Stimulated activated CD4-positive, alpha-beta T cell treated with anti-CD3 and anti-CD28 coated beads, Interleukin-12 subunit alpha, Interleukin-12 subunit beta, amount 100 ng/mL, for 24 hours (primary cell): Measurements from ENCODE around the gene RNF157.

Experiments
- DNase-seq, 2 experiments: peaks; one replicate each; pipeline ENCODE4 v3.0.0-alpha.2; 2020; ENCODE audit warnings: low read depth in 2 of 2

The RNF157 gene

DNA sequence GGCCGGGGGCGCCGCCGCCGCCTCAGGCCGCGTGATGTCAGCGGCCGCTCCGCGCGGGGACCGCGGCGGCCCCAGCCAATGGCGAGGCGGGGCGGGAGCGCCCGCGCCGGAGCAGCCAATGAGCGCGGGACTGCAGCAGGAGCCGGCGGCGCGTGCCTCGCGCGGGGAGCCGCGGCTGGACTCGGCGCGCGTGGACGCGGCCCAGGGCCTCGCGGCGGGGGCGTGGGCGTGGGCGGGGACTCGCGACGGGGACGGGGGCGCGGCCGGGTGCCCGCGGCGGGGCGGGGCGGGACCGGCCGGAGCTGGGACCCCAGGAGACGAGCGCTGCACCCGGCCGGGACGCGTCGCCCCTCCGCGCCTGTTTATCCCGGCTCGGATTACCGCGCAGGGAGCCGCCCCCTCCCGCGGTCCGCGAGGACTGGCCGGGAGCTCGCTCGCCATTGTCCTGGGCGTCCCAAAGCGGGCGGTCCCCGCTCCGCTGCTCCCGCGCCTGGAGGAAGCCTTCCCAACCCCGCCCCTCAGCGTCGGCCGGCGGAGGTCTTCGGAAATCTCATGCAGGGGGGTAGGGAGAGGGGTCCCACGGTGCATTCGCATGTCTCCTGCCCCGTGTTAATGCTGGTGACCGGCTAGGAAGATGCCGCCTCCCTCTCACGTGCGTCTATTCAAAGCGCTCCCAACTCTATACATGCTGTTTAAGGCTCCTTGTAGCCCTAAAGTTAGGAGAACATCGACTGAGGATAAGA lies at the start of gene RNF157:
Gene RNF157, minus strand, starts transcription at position 33 of the 743 bp plus-strand sequence. CDS start 253 bp downstream, outside the sequence.
- DNase-seq, result peak in 1 of 2 experiments; percentile 36

GRCh38 chr17:76281573-76282371 lies 41.5 kb upstream of the RNF157 start:
- no peak for DNase-seq

- DNase-seq, result no peak
These were observed 40.4 kb upstream of the RNF157 start for GRCh38 chr17:76280650-76281049.

DNA sequence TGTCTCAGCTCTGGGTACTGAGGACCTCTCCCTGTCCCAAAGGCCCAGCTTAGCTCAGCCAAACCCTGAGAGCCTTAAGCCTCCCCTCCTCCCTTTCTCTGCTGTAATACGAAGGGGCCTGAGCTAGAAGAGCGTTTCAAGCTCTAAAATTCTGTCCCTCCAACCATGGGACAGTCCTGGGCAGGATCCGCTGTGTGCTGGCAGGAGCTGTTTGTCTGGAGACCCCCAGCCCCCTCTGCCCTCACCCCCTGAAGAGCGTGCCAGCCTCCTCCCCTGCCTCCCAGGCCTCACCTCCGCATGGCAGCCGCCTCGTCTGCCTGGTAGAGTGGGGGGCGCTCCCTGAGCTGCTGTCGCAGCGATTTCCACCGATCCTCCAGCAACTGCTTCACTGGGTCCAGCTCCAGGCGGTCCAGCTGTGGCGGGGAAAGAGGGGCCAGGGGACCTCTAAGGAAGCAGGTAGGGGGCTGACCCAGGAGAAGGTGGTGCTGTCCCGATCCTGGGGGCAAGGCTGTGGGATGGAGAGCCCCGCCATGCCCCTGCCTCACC lies 39.5 kb upstream of the RNF157 start:
- no peak for DNase-seq

DNA sequence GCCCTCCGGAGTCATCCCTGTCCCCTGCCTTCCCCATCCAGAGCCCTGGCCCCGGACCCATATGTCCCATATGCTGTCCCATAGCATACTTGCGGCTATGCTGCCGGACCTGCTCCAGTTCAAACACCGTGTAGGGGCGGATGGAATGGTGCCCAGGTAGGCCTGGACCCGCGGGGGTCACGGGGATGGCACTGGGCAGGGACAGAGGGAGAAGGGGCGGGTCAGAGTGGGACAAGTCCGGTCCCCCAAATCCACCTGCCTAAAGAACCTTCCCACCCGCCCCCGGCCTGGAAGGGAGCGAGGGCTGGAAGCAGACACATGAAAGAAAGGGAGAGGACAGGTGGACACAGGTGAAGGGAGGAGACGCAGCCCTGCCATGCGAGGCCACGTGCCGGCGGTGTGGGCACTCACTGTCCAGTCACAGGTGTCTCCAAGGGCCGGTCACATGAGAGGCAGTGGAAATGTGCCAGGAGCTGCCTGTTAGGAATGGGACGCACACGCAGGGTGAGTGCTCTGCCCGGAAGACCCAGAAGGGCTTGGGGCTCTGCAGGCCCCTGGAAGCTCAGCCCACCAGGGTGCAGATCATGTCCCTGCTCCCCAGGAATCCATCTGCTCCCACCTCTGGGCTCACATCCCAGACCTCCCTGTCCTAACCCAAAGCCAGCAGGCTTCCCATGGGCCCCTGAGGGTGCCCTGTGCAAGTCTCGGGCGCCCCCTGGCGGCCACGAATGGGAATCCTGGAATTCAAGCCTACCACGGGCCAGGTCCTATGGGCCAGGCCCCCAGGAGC lies 38.9 kb upstream of the RNF157 start:
- peak; percentile 70 to 85 for DNase-seq

- no peak for DNase-seq
These were observed 38.1 kb upstream of the RNF157 start for GRCh38 chr17:76278268-76278908.

DNA sequence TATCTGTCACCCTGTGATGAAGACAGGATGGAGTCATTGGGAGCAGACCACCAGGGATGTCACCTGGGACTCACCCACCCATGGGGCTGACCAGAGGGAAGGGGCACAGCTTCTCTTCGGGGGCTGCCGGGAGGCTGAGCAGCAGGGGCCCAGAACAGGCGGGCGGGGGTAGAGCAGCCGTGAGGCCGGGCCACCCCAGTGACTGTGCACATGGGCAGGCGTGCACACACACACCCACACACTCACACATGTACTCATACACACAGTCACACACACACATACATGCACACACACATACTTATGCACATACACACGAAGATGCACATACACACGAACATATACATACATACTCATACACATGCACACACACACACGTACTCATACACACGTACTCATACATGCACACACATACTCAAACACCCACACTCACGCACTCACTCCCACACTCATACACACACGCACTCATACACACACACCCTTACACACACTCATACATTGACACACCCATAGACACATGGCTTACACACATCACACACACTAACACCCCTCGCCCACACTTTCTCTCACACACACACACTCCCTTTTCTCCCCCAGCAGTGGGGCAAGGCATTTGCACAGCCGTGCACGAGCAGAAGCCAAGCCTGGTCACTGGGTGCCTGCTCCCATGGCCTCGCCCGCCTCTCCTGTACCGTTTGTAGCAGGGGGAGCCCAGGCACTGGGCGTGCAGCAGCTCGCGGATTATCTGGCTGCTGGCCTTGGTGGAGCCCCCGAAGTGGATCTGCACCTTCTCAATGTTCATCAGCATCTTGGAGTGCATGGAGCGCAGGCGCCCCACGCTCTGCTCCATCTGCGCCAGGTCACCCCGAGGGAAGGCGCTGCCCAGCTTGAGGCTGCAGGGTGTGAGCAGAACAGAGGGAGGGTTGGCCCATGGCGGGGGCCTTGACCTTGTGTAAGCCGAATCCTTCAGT lies 37.3 kb upstream of the RNF157 start:
- DNase-seq, result no peak

DNA sequence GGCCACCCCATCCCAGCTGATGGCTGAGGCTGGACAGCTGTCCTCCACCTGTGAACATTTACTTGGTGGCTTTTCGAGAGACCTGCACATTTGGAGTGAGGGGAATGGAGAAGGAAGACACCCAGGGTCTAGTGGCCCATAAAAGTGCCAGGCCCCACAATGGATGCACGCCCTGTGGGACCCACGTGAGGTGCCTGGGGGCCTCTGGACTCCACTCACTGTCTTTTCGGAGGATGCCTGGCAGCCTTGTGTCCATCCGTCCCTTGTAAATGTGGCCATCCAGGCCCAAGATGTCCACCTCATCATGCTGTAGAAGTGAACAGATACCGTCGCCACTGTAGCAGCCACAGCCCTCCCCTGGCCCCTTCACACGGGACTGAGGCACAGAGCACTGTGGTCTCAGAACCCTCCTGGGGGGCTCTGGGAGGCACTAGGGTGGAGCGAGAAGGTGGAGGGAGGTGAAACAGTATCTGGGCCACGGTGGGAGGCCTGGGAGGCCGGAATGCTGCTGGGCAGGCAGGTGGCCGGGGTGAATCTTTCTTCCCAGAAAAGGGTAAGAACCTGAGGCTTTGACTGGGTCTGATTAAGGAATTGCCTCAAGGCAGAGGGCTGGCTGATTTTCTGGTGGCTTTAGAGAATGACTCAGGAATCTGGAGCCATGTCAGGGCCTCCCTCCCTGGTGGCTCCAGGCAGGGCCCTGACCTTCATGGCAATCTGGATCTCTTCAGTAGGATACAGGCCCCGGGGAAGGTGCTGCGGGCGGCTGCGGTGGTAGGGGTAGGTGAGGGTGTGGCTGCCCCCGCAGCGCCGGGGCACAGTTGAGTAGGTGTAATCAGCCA lies 36.4 kb upstream of the RNF157 start:
- no peak for DNase-seq

GRCh38 chr17:76276069-76276431 lies 35.8 kb upstream of the RNF157 start:
- no peak for DNase-seq

DNA sequence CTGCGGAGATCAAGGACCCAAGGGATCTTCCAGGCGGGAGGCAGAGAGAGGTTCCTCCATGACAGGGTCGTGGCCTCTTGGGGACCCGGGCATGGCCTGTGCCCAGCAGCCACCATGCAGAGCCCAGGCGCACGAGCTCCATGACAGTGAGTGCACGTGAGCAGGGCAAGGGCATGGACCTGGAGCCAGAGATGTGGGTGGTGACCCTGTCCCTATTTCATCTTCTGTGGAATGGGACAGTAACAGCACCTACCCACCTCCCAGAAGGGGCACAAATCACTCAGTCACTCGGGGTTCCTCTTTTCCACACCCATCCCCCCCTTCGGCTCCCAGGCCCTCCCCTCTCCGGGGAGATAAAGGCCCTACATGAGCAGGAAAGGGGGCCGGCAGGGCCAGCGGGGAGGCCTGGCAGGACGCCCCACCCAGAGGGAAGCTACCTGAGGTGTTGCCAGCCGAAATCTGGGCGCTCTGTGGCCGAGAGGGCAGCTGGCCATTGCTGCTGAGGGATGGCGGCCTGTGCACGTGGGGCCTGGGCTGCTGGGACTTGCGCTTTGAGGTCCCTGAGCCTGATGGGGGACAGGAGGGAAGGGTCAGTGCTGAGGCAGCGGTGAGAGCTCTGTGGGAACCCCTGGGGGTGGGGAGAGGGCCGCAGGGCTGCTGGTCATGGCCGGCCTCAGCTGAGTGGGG lies 35.2 kb upstream of the RNF157 start:
- DNase-seq, result no peak

GRCh38 chr17:76274112-76274956 lies 34.0 kb upstream of the RNF157 start:
- no peak for DNase-seq

DNA sequence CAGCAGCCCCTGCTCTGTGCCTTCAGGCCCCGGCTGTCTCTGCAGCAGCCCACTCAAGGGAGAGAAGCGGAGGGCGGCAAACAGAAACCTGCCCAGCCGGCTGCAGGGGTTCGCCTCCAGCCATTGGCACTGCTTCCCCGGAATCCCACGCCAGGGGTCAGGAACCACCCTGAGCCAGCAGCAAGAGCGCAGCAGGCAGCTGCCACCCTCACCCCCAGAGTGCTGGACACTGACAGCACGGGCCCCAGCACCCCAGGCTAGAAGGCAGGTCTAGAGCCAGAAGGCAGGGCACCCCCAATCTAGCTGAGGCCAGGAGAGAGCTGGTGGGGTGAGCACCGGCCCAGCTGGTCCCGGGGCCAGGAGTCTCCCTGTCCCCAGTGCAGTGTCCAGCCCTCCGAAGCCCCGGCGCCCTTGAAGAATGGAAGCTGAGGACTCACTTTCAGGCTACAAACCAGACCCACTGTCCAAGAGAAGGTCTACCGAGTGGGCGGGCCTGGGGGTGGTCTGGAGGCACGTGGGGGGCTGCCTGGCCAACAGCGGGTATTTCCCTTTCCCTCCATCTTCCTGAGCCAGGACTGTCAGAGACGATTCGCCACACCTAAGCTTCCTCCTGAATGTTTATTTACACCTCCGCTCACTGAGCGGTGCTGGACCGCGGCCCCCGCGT lies 33.3 kb upstream of the RNF157 start:
- DNase-seq, result no peak

GRCh38 chr17:76272541-76273444 lies 32.5 kb upstream of the RNF157 start:
- peak; percentile 47 to 74 for DNase-seq

DNA sequence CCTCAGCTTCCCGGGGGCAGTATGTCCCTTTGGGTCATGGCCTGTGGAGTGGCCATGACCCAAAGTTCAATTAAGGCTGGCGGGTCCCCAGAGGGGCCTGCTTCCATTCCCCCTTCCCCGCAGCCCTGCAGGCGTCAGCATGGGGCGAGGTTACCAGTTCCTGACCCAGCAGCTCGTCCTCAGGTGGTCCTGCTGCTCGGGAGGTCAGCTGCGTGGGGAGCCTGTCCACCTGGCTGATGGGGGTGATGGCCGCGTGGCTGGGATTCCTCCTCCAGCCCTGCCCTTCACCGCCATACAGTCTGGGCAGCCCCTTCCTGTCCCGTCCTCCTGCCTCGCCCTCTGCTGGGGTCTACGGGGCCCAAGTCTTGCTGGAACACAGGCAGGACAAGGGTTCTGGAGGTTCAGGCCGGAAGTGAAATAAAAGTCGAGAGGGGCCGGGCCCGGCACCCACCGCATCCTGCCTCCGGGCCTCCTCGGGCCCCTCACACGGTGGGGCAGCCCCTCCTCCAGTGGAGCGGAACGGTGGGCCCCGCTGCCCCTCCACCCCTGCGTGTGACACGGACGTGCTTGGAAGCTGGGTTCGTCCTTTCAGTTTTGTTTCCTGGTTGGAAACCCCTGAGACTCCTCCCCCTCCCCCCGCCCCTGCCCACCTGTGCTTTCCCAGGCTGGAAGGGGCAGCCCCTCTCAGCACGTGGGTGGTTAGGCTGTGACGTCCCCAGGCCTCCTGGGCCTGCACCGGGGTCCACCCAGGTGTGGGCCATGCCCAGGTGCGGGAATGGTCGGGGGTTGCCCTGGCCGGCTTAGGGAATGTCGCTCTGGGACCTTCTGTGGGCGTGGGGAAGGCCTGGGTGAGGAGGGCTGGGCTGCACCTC lies 31.6 kb upstream of the RNF157 start:
- DNase-seq, result peak; percentile 77 to 89
